ENCODE results near the gene UBE3D. TPM values are rescaled to one million over a fixed set of nuclear protein-coding genes. Genes with fewer than 3 reads are reported as not detected.
A peak's percentile ranks its signal among the peaks of the same experiment; 100 is the strongest.

UBE3D gene
- total RNA-seq, 4 donors from 2014 or later: 4.0 to 13.2 (median 9.5) TPM

DNA sequence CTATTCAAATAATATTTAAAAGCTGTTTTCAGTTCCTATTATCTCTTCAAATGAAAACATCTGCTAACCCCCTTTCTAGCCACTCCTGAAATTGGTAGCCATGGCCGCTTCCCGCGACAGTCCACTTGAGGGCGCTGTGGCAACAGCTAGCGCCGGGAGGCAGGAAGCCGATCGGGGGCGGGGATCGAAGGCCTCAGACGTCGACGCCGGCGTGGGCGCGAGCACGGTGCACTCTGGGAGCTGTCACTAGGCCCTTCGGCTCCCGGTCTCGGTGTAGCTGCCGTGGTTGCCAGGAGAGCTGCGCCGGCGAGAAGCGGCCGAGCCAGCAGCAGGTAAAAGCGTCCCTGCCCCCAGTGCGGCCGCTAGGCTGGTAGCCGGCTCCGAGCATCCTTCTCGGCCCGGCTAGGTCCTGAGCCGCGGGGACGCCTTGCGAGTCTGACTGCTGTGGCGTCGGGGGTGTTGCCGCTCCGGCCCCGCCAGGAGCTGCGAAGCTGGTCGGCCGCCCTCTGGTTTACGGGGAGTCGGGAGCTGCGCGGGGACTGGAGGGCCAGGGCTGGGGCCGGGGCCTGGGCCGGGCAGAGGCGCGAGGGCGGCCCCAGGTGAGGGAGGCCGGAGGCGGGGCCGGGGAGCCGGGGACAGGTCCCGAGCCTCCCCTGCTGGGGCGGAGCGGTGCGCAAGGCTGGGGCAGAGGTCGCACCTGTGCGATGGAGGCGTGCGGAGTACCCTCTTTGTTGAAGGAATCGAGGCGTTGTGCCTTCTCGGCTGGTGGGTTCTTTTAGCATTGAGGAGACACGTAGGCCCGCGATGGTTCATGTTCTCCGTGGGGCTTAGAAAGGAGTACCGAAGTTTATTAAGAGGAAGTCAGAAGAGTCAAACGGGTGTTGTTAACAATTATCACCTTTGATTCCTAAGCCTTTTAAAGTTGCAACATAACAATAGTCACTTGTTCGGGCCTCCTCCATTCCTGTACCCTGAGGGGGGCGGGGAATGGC is 2.1 kb upstream of the UBE3D start, which contains the start of gene DOP1A:
Gene DOP1A, plus strand, starts transcription at position 224 of the 992 bp plus-strand sequence. CDS start 29,307 bp downstream, outside the sequence.
- peak within 1 kb of the TSS; percentile 88 to 97 (median 96) for H3K27ac ChIP-seq
- DNase-seq: peak; percentile 95 to 98 (median 97)
- H3K9me3 ChIP-seq: no peaks in the 10 kb centered on the region
- peaks cover 0 to 12% (median 0%) of the 10 kb centered on the region in 4 donors for H3K4me1 ChIP-seq
- H3K36me3 ChIP-seq: no peaks in the 10 kb centered on the region
- no peaks in the 10 kb centered on the region for H3K27me3 ChIP-seq
- TF ChIP-seq POLR2A (IDR thresholded peaks at IDR 0.05): peak; percentile 41 to 59
- TF ChIP-seq, protein P1, sequence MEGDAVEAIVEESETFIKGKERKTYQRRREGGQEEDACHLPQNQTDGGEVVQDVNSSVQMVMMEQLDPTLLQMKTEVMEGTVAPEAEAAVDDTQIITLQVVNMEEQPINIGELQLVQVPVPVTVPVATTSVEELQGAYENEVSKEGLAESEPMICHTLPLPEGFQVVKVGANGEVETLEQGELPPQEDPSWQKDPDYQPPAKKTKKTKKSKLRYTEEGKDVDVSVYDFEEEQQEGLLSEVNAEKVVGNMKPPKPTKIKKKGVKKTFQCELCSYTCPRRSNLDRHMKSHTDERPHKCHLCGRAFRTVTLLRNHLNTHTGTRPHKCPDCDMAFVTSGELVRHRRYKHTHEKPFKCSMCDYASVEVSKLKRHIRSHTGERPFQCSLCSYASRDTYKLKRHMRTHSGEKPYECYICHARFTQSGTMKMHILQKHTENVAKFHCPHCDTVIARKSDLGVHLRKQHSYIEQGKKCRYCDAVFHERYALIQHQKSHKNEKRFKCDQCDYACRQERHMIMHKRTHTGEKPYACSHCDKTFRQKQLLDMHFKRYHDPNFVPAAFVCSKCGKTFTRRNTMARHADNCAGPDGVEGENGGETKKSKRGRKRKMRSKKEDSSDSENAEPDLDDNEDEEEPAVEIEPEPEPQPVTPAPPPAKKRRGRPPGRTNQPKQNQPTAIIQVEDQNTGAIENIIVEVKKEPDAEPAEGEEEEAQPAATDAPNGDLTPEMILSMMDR (IDR thresholded peaks at IDR 0.05): peak; percentile 92 to 97 (median 96)
- peak within 1 kb of the TSS; percentile 80 to 95 (median 90) for H3K4me3 ChIP-seq

DNA sequence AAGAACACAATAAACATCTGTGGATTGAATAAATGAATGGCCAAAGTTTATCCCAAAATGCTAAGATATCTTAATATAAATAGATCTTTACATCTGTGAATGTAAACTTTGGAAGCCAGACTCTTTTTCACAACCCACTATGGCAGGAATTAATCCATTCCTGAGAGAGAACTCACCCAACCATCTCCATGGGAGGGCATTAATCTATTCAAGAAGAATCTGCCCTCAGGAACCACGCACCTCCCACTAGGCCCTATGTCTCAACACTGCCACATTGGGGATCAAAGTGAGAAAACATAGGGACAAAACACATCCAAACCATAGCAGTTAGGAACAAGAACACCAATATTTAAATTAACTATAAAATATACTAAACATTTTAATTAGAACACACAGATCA is 3.4 kb downstream of the UBE3D start:
- no peak for DNase-seq
- Histone ChIP-seq H3K9me3 (no peaks in the 10 kb centered on the region), H3K27ac (no peak overlapping the region), H3K4me1 (no peaks in the 10 kb centered on the region), H3K36me3 (no peaks in the 10 kb centered on the region), H3K27me3 (no peaks in the 10 kb centered on the region), H3K4me3 (no peak overlapping the region)
- no peak for TF ChIP-seq POLR2A (IDR thresholded peaks at IDR 0.05)
- TF ChIP-seq, protein P1 (IDR thresholded peaks at IDR 0.05): no peak

DNA sequence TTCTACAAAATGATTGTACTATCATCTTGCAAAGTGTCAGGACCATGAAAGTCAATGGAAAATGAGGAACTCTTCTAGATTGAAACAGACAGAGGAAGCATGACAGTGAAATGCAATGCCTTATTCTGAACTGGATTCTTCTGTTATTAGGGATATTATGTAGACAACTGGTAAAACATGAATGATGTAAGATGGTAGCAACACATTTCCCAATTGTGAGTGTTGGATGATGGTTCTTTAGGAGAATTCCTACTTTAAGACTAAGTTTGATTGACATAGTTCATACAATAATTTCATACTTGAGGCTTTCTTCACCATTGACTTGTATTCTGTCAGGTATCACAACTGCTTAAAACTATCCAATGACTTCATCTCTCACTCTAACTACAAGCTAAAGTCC is 4.5 kb downstream of the UBE3D start:
- Histone ChIP-seq H3K36me3 (no peaks in the 10 kb centered on the region), H3K4me1 (no peaks in the 10 kb centered on the region), H3K9me3 (no peaks in the 10 kb centered on the region), H3K27ac (no peak overlapping the region), H3K4me3 (no peak overlapping the region), H3K27me3 (no peaks in the 10 kb centered on the region)
- DNase-seq: no peak
- TF ChIP-seq, protein P1 (IDR thresholded peaks at IDR 0.05): no peak
- no peak for TF ChIP-seq POLR2A (IDR thresholded peaks at IDR 0.05)

DNA sequence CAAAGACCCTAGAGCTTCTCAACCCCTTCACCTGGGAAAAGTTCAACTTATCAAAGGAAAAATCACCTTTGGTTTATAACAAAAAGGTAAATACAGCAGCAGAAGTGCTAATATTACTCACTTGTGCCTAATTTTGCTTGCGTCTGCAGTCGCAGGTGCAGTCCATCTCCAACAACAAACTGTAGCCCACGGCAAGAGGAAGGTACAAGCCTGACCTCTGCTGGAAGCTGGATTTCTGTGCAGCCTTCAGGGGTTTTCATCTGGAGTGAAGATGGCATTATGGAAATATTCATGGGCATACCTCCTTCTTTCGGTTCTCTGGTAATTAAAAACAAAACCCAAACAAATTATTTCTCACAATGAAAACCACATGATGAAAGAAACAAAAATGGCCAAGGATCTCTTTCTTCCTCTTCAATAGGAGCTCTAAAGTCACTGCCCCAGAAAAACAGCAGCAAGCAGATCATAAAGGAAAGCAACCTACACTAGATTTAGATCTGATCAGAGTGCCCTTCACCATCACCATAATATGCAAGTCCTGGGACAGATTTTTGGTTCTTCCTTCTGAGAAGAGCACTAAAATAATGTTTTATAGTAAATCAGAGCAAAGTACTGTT is 7.8 kb downstream of the UBE3D start:
- TF ChIP-seq, protein P1 (IDR thresholded peaks at IDR 0.05): peak in 5 of 6 experiments; percentile 17 to 63 (median 53)
- no peak for TF ChIP-seq POLR2A (IDR thresholded peaks at IDR 0.05)
- Histone ChIP-seq H3K27me3 (no peaks in the 10 kb centered on the region), H3K27ac (no peak overlapping the region), H3K9me3 (no peaks in the 10 kb centered on the region), H3K36me3 (no peaks in the 10 kb centered on the region), H3K4me1 (no peaks in the 10 kb centered on the region), H3K4me3 (no peak overlapping the region)
- DNase-seq: peak in 2 of 3 donors; percentile 19 to 64

DNA sequence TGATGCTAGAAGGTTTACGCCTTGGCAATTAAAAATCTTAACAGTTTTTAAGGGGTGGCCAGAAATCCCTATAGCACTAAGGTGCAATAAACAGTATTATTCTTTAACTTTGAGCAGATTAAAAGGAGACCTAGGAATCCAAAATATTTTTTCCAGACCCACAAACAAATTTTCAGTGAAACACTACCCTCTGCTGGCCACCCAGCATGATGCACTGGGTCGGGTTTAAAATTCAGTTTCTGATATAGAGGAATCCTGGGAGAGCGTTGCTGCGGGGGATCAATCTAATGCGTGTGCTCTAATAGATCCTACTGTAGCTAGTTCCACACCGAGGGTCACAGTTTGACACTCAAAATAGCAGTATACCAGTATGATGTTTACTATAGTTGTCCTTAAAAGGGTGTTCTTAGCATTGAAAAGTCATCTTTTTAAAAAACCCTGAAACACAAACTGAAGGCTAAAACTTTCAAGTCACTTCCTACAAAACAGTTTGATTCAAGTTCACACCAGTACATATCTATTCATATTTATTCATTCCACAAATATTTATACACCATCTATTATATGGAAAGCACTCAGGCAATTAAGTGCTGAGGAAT is 10.2 kb downstream of the UBE3D start:
- Histone ChIP-seq H3K27me3 (no peaks in the 10 kb centered on the region), H3K27ac (no peak overlapping the region), H3K36me3 (no peaks in the 10 kb centered on the region), H3K9me3 (no peaks in the 10 kb centered on the region), H3K4me3 (no peak overlapping the region), H3K4me1 (no peaks in the 10 kb centered on the region)
- DNase-seq: peak in 1 of 3 donors; percentile 60
- TF ChIP-seq, protein P1 (IDR thresholded peaks at IDR 0.05): peak; percentile 63 to 78 (median 72)
- TF ChIP-seq POLR2A (IDR thresholded peaks at IDR 0.05): no peak

Data from Peyer's patch (tissue), 4 donors.